GM21528 (cell line): ENCODE data around the gene IGIP.

ENCODE experiments used
- ATAC-seq: cut with Tn5 transposase; IDR thresholded peaks from one replicate; pipeline ENCODE4 v1.9.1; 2021; ENCODE audit warnings: mild to moderate bottlenecking, moderate library complexity; ENCODE audit not compliant: unreplicated experiment, low FRiP score

IGIP gene

GRCh38 chr5:140159014-140159927, 33.5 kb downstream of the IGIP start:
- ATAC-seq = no peak

- no peak for ATAC-seq
Observed at GRCh38 chr5:140162275-140162674, 36.5 kb downstream of the IGIP start.

- ATAC-seq = no peak
Observed at GRCh38 chr5:140162781-140163180, 37.0 kb downstream of the IGIP start.

DNA sequence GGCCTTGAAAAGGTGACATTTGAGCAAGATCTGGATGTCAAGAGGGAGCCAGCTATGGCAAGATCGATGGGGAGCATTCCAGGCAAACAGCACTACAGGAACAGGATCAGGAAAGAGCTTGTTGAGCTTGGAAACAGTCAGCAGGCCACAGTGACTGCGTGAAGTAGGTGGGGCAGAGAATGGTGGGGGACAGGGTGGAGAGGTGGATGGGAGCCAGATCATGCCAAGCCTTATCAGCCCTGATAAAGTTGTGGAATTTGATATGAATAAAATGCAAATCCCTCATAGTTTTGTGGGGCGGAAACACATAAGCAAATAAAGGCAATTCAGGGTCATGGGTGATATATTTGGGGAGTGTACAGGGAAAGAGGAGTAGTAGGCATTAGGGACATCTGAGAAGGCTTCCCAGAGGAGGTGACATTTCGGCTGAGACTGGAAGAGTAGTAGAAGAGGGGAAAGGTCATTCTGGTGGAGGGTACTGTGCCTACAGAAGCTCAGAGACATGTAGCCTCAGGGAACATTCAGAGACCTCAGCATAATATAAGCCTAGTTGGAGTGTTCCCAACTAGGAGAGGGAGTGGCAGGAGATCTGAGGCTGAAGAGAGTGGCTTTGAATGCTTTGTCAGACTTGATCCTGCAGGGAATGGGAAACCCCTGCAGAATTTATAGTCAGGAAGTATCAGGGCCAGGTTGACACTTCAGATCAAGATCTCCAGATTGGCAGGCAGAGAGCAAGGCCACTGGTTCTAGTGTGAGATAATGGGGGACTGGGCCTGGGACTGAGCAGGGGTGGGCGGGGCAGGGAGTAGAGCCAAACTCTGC, 39.6 kb downstream of the IGIP start:
- no peak for ATAC-seq

DNA sequence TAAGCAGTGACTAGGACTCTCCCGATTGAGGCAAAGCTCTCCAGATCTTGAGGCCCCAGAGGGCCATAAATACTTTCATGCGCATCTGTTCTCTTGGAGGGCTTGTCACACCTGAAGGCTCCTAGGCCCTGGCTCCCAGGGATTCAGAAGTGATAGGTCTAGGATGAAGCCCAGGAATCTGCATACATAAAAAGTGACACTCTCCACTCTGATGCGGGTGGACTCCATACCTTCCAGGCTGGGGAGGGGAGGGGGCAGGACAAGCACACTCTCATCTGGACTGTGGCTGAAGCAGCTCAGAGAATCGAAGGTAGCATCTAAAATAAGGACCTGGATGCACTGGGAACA, 40.2 kb downstream of the IGIP start:
- no peak for ATAC-seq

- no peak for ATAC-seq
Observed at GRCh38 chr5:140166911-140167310, 41.2 kb downstream of the IGIP start.

DNA sequence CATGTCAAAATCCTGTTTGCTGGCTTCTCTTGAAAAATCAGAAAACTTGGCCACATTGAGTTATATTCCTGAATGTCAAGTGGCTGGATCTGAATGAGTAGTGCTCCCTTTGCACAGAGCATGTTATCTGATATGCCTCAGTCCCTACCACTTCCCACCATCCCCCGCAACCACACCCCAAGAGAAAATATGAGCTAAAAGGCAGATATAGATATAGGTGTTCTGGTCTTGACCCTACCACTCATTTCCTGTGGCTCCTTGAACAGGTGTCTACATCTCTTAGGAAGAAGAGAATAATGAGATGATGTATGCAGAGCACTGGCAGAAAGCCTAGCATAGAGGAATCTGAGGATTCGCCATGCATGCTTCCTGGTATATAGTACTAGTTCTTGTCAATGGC, 42.6 kb downstream of the IGIP start:
- no peak for ATAC-seq

DNA sequence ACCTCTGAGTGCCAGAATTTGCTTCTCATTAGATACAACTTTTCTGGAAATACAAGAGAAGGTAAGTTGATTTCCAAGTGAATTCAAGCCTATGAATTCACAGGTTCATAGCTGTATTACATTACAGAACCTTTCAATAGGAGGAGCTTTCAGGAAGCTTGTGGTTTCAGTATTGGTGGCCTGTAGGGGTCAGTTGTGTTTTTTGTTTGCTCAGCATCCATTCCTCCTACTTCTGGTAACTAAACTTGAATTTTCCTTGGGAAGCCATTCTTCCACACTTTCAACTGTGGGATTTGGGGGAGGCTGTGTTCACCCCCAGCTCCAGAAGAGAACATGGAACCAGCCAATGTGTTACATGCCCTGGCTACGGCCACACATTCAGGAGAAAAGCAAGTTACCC, 43.7 kb downstream of the IGIP start:
- no peak for ATAC-seq

DNA sequence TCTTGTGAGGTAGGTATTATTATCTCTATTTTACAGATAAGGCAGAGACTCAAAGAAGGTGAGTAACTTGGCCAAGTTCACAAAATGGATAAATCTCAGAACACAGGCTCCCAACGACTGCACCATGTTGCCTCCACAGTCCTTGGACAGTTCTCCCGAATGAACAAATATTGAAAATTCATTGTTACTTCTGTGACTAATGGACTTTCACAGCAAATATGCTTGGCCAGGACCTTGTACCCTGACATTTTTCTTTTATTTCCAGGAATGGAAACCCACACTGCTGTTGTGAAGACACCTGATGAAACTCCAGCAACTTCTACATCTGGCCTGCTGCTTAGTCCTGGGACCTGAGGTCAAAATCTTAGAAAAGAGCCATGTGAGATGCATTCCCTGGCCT, 46.7 kb downstream of the IGIP start:
- ATAC-seq = no peak

DNA sequence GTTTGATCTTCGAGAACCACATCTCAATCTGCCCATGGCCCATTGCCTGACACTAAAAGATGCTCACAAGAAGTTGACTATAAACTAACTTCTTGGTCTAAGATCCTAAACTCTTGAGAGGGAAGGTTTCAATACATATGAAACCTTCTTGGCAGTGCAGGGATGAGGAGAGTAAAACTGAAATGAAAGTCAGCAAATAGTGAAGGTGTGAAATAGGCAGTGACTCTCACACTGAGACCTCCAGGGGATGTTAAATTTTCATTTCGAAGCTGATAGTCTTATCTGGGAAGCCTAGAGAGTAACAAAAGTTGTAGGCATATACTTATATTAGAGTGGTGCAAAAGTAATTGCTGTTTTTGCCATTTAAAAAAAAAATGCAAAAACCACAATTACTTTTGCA, 48.3 kb downstream of the IGIP start:
- ATAC-seq = no peak

GRCh38 chr5:140174465-140175366, 49.0 kb downstream of the IGIP start, which contains the start of gene CYSTM1:
Gene CYSTM1 (plus strand): TSS chr5:140175188. CDS start chr5:140194466, 19,278 bp downstream.
- ATAC-seq = peak; percentile 93

GRCh38 chr5:140175367-140176030, 49.8 kb downstream of the IGIP start:
- ATAC-seq = peak; percentile 49

- no peak for ATAC-seq
Observed at GRCh38 chr5:140176031-140176387, 50.3 kb downstream of the IGIP start.

GRCh38 chr5:140178086-140178410, 52.3 kb downstream of the IGIP start:
- ATAC-seq = no peak

GRCh38 chr5:140178482-140179116, 52.9 kb downstream of the IGIP start:
- no peak for ATAC-seq
